Chondrocyte (in vitro differentiated cells): ENCODE data around the gene DGKI. TPM values are rescaled to one million over a fixed set of nuclear protein-coding genes. Genes with fewer than 3 reads are reported as not detected.

ENCODE experiments used
- DNase-seq: peaks from one replicate; pipeline ENCODE4 v3.0.0; 2021; ENCODE audit warnings: mixed read lengths, low spot score
- H3K27ac Mint-ChIP-seq: one replicate; pipeline ENCODE4 v1.8.0; 2021; ENCODE audit warnings: mild to moderate bottlenecking, moderate library complexity, mixed read lengths; ENCODE audit not compliant: unreplicated experiment
- H3K27me3 Mint-ChIP-seq: 2 replicates; pipeline ENCODE4 v1.8.0; 2021; ENCODE audit warnings: low read depth, mixed read lengths
- H3K36me3 Mint-ChIP-seq: 2 replicates; pipeline ENCODE4 v1.8.0; 2021; ENCODE audit warnings: low read depth, mixed read lengths
- H3K4me1 Mint-ChIP-seq: 2 replicates; pipeline ENCODE4 v1.8.0; 2021; ENCODE audit warnings: low read depth, mild to moderate bottlenecking, mixed read lengths
- H3K4me3 Mint-ChIP-seq: one replicate; pipeline ENCODE4 v1.8.0; 2021; ENCODE audit warnings: mild to moderate bottlenecking, moderate library complexity, mixed read lengths; ENCODE audit not compliant: unreplicated experiment
- H3K9me3 Mint-ChIP-seq: 2 replicates; pipeline ENCODE4 v1.8.0; 2021; ENCODE audit warnings: low read depth, mixed read lengths
- CTCF ChIP-seq: fragments of 200-600 bp; sonication (generic); IDR thresholded peaks from 2 replicates; pipeline ENCODE4 v1.5.0; 2021; ENCODE audit warnings: antibody characterized with exemption, mild to moderate bottlenecking, moderate library complexity
- total RNA-seq: library from RNA; stranded (reverse); gene quantifications from 3 replicates; pipeline ENCODE4 v1.2.1, GENCODE V29; 2021

Gene DGKI
- total RNA-seq, 1 donor from 2014 or later: 15.3 TPM

DNA sequence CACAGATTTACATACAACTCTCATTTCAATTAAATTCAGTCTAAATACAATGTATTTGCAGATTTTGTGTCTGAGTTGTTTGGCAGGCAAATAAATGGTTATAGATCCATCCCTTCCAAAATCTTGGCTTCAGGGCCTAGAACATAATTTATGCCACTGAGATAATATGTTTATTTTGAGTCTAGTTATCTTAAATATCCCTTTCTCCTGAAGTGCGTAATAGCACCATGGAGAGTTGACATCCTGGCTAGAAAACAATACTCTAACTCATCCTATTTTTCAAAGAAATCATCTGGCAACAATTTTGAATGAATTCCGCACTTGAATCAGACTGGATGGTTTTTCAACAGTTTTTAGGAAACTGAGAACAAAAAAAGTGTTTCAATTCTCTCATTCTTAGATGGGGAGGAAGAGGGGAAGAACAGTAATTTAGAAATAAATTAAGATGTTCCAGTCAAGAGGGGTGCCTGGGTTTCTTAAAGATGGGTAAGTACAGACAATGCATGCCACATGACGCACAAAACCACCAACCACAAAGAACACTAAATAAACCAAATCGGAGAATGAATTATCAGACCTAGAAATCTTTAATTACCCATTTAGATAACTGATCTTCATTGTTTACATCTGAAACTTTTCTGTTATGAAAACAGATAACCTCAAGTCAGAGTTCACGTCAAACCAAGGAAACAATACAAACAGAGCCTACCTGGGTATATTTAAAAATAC is 274.6 kb downstream of the DGKI start:
- Mint-ChIP-seq H3K27ac (no peak overlapping the region), H3K4me3 (no peak overlapping the region)
- no peak for DNase-seq

DNA sequence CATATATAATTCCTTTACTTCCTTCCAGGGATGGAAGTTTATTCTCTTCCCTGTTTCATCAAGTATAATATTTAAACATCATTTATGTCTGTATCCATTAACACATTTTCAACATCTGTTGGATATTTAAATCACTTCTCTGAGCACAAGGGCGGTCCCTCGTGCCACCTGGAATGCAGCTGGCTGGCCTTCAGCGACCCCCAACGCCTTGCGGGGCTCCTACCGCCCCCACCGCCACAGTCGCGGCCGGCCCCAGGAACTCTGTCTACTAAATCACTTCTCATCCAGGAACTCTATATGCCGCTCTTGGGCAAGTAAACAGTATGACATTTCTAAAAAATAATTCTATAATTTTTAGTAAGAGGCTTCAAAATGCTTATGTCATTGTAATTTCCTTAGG is 282.1 kb downstream of the DGKI start:
- Mint-ChIP-seq H3K4me3 (no peak overlapping the region), H3K36me3 (peaks cover 24% of the 10 kb centered on the region), H3K27ac (peak overlapping the region; percentile 70), H3K27me3 (no peaks in the 10 kb centered on the region), H3K4me1 (no peaks in the 10 kb centered on the region), H3K9me3 (peaks cover 9% of the 10 kb centered on the region)
- DNase-seq: no peak
- no peak for TF ChIP-seq CTCF

More for the DNA sequence above, 274.6 kb downstream of the DGKI start:
- H3K36me3 Mint-ChIP-seq: peaks cover 18% of the 10 kb centered on the region
- no peak for TF ChIP-seq CTCF
- no peaks in the 10 kb centered on the region for H3K9me3 Mint-ChIP-seq
- no peaks in the 10 kb centered on the region for H3K27me3 Mint-ChIP-seq
- peaks cover 7% of the 10 kb centered on the region for H3K4me1 Mint-ChIP-seq

GRCh38 chr7:137563981-137564380 is 282.8 kb downstream of the DGKI start:
- H3K4me3 Mint-ChIP-seq: no peak overlapping the region
- no peaks in the 10 kb centered on the region for H3K4me1 Mint-ChIP-seq
- peaks cover 23% of the 10 kb centered on the region for H3K36me3 Mint-ChIP-seq
- H3K27ac Mint-ChIP-seq: no peak overlapping the region
- H3K9me3 Mint-ChIP-seq: peaks cover 9% of the 10 kb centered on the region
- no peak for TF ChIP-seq CTCF
- DNase-seq: no peak
- H3K27me3 Mint-ChIP-seq: no peaks in the 10 kb centered on the region

- DNase-seq: no peak
- TF ChIP-seq CTCF: no peak
- Mint-ChIP-seq H3K4me1 (peaks cover 5% of the 10 kb centered on the region), H3K9me3 (peaks cover 7% of the 10 kb centered on the region), H3K27ac (peak overlapping the region; percentile 57), H3K36me3 (peaks cover 33% of the 10 kb centered on the region), H3K27me3 (no peaks in the 10 kb centered on the region), H3K4me3 (no peak overlapping the region)
Measured at GRCh38 chr7:137547485-137547884, 299.3 kb downstream of the DGKI start.

DNA sequence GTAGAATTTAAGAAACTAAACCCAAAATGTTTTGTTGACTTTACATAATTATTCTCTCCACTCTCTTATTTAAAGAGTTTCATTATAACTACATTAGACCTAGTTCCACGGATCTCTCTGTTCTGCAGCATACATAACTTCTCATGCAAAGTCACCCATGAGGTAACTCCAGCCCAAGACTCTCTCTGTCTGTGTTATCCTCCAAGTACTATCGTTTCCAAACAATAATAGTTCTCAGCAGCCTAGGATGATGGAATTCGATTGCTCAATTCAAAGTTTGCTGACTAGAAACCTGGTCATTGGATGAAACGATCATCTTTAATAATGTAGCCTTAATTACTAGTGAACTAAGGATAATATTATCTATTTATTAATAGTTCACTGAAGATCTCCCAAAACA is 300.1 kb downstream of the DGKI start:
- H3K9me3 Mint-ChIP-seq: peaks cover 7% of the 10 kb centered on the region
- no peak for TF ChIP-seq CTCF
- no peak for DNase-seq

More for the DNA sequence above, 300.1 kb downstream of the DGKI start:
- peaks cover 5% of the 10 kb centered on the region for H3K4me1 Mint-ChIP-seq
- H3K36me3 Mint-ChIP-seq: peaks cover 29% of the 10 kb centered on the region
- H3K27me3 Mint-ChIP-seq: no peaks in the 10 kb centered on the region
- H3K4me3 Mint-ChIP-seq: no peak overlapping the region
- H3K27ac Mint-ChIP-seq: no peak overlapping the region
